Stomach (tissue), 9 donors: ENCODE results near the gene DLK2. TPM values are rescaled to one million over a fixed set of nuclear protein-coding genes. Genes with fewer than 3 reads are reported as not detected.

Experiments used
- DNase-seq, 2 donors: peaks; one replicate each; pipeline versions ENCODE4 v3.0.0 to v3.0.0-alpha.2; 2013 to 2019
- H3K27ac ChIP-seq, 5 donors: fragments of 200-600 bp in 4 of 5; sonication (generic) in 4 of 5; one replicate each; pipeline ENCODE4 v1.5.1; 2013 to 2019; ENCODE audit warnings: mild to moderate bottlenecking in 1 of 5, moderate library complexity in 1 of 5
- H3K27me3 ChIP-seq, 3 donors: fragments of 200-600 bp; sonication (generic); one replicate each; pipeline ENCODE4 v1.5.1; 2017 to 2019; ENCODE audit warnings: mixed run types in 1 of 3
- H3K36me3 ChIP-seq, 4 donors: fragments of 200-600 bp; sonication (generic); 1 replicate in 3 of 4; 2 replicates in 1 of 4; pipeline ENCODE4 v1.5.1; 2016 to 2019
- H3K4me1 ChIP-seq, 4 donors: fragments of 200-600 bp; sonication (generic); one replicate each; pipeline ENCODE4 v1.5.1; 2016 to 2019
- H3K4me3 ChIP-seq, 4 donors: fragments of 200-600 bp; sonication (generic) in 3 of 4; one replicate each; pipeline ENCODE4 v1.5.1; 2016 to 2019; ENCODE audit warnings: mild to moderate bottlenecking in 1 of 4
- H3K9me3 ChIP-seq, 4 donors: fragments of 200-600 bp; sonication (generic); one replicate each; pipeline ENCODE4 v1.5.1; 2016 to 2019
- CTCF ChIP-seq, 7 experiments: fragments of 450-650 bp in 4 of 7; fragments of 200-600 bp in 3 of 7; sonication (generic) in 3 of 7; IDR thresholded peaks; one replicate each; pipeline ENCODE4 v1.5.1; 2016 to 2019; ENCODE audit warnings: antibody characterized with exemption in 7 of 7, control low read depth in 2 of 7, mild to moderate bottlenecking in 1 of 7
- EP300 ChIP-seq: sonication (generic); formaldehyde crosslinking; IDR thresholded peaks from one replicate; pipeline ENCODE4 v1.6.1; 2017; ENCODE audit warnings: antibody characterized with exemption
- POLR2A ChIP-seq, 4 donors: fragments of 450-650 bp; IDR thresholded peaks; one replicate each; pipeline ENCODE4 v1.6.1; 2016; ENCODE audit warnings: antibody characterized with exemption in 4 of 4, control low read depth in 2 of 4, mild to moderate bottlenecking in 1 of 4, moderate library complexity in 1 of 4
- POLR2AphosphoS5 ChIP-seq, 3 donors: sonication (generic); formaldehyde crosslinking; IDR thresholded peaks; one replicate each; pipeline ENCODE4 v1.6.1; 2016; ENCODE audit warnings: antibody characterized with exemption in 3 of 3
- WGBS, 5 donors: extraction: QIAGEN DNeasy Blood & Tissue Kit in 3 of 5; methylation state at CpG; one replicate each; pipeline versions ENCODE4 v1.1.5 to v1.1.7; 2013 to 2018; 5-methylcytosine and 5-hydroxymethylcytosine counted together
- intact Hi-C: fragments of 100-400 bp; cut with DNase I; formaldehyde crosslinking; loops from one replicate; pipeline ENCODE4 v1.15.1; 2023; ENCODE audit warnings: low total_unique reads
- polyA plus RNA-seq, 3 donors: library from polyadenylated mRNA; stranded (reverse); fragments of 200-250 nt; gene quantifications; one replicate each; pipeline ENCODE4 v1.2.3, GENCODE V29; 2013
- total RNA-seq, 5 donors: library from RNA; depleted of rRNA; stranded (reverse); fragments of >200 nt; gene quantifications; one replicate each; pipeline versions ENCODE4 v1.1.0 to v1.2.3, GENCODE V29; 2014 to 2016
- donor health status: healthy with polysubstance abuse.
- donor health status: Bipolar disorder and iron deficiency.
- donor health status: healthy.

The DLK2 gene
- total and polyA plus RNA-seq, 8 donors = 0.37 to 17.0 TPM; not detected in 6

DNA sequence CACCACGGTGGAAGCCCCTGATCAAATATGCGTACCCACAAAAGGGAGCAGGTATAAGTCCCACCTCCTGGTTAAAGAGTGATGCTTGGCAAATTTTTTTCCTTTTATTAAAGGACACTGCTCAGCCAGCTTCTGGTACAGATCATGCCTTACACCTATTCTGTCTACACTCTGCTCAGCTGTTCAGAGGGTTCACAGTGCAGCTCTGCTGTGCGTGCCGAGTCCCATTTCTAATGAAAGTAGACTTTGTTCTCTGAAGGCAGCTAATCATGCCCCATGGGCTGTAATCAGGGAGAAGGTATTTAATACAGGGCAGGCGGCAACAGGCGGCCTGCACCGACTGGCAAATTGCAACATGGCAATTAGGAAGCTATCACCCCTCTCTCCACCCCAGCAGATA, 38.5 kb upstream of the DLK2 start:
- H3K27me3 ChIP-seq = no peaks in the 10 kb centered on the region
- TF ChIP-seq EP300 (no peak), POLR2AphosphoS5 (IDR thresholded peaks at IDR 0.05) (peak in 1 of 3 donors; percentile 53)
- no peaks in the 10 kb centered on the region for H3K9me3 ChIP-seq
- H3K27ac ChIP-seq = peak overlapping the region in 3 of 5 donors; percentile 7 to 42 (median 8)
- no peak overlapping the region for H3K4me3 ChIP-seq
- H3K36me3 ChIP-seq = peaks cover 10 to 29% (median 21%) of the 10 kb centered on the region in 4 donors
- peaks cover 12 to 50% (median 34%) of the 10 kb centered on the region in 4 donors for H3K4me1 ChIP-seq
- intact Hi-C loops = no loop called here
- DNase-seq = peak in 1 of 2 donors; percentile 76
- 37 to 78% (median 53%) methylated on average over 7 of the region's 7 CpGs for WGBS, 5 donors

DNA sequence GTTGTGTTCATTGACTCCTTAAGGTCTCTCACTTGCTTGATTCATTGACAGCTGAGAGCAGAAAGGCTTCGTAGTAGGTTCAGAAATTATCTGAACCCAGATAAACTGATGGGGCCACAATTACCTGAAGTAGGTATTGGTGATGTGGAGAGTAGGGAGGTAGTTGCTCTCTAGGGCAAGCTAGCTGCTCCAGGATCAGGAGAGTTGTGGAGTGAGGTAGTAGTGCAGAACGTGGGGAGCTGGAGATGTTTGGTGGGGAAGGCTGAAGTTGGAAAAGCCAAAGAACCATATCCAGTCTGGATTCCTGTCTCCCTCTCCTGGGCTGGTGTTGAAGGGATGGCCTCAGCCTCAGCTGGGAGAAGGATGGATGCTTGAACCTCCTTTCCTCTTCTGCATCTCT, 37.9 kb upstream of the DLK2 start:
- peaks cover 15 to 50% (median 34%) of the 10 kb centered on the region in 4 donors for H3K4me1 ChIP-seq
- no peak overlapping the region for H3K4me3 ChIP-seq
- intact Hi-C loops = no loop called here
- no peaks in the 10 kb centered on the region for H3K27me3 ChIP-seq
- no peak for DNase-seq
- 41 to 72% (median 52%) methylated on average over 2 of the region's 2 CpGs for WGBS, 5 donors
- peak overlapping the region in 1 of 5 donors; percentile 42 for H3K27ac ChIP-seq
- peaks cover 4 to 23% (median 15%) of the 10 kb centered on the region in 4 donors for H3K36me3 ChIP-seq
- no peaks in the 10 kb centered on the region for H3K9me3 ChIP-seq
- no peak for TF ChIP-seq POLR2A (IDR thresholded peaks at IDR 0.05)
- no peak for TF ChIP-seq POLR2AphosphoS5 (IDR thresholded peaks at IDR 0.05)
- TF ChIP-seq CTCF (IDR thresholded peaks at IDR 0.05) = no peak
- TF ChIP-seq EP300 = no peak

GRCh38 chr6:43492673-43493072, 37.3 kb upstream of the DLK2 start:
- H3K4me1 ChIP-seq = peaks cover 15 to 50% (median 34%) of the 10 kb centered on the region in 4 donors

GRCh38 chr6:43491750-43492661, 36.7 kb upstream of the DLK2 start:
- Histone ChIP-seq H3K9me3 (no peaks in the 10 kb centered on the region), H3K27ac (peak overlapping the region in 3 of 5 donors; percentile 42 to 55 (median 51)), H3K4me3 (no peak overlapping the region), H3K4me1 (peaks cover 15 to 50% (median 32%) of the 10 kb centered on the region in 4 donors), H3K27me3 (no peaks in the 10 kb centered on the region), H3K36me3 (peaks cover 0 to 15% (median 9%) of the 10 kb centered on the region in 4 donors)
- WGBS, 5 donors = 21 to 43% (median 36%) methylated on average over 10 of the region's 10 CpGs
- TF ChIP-seq EP300 = no peak
- TF ChIP-seq POLR2A (IDR thresholded peaks at IDR 0.05) = no peak
- peak in 1 of 3 donors; percentile 49 for TF ChIP-seq POLR2AphosphoS5 (IDR thresholded peaks at IDR 0.05)
- TF ChIP-seq CTCF (IDR thresholded peaks at IDR 0.05) = no peak
- DNase-seq = peak; percentile 76 to 79
- intact Hi-C loops = no loop called here

More at GRCh38 chr6:43492673-43493072, 37.3 kb upstream of the DLK2 start:
- H3K4me3 ChIP-seq = no peak overlapping the region
- intact Hi-C loops = no loop called here
- peaks cover 0 to 17% (median 9%) of the 10 kb centered on the region in 4 donors for H3K36me3 ChIP-seq
- no peaks in the 10 kb centered on the region for H3K9me3 ChIP-seq
- no peak for DNase-seq
- no peak for TF ChIP-seq POLR2A (IDR thresholded peaks at IDR 0.05)
- TF ChIP-seq CTCF (IDR thresholded peaks at IDR 0.05) = no peak
- TF ChIP-seq EP300 = no peak
- 69 to 76% (median 71%) methylated on average over 2 to 3 of the region's 3 CpGs for WGBS, 5 donors
- H3K27me3 ChIP-seq = no peaks in the 10 kb centered on the region
- H3K27ac ChIP-seq = peak overlapping the region in 2 of 5 donors; percentile 51 to 55
